MM.1S (cell line): ENCODE results near the gene TMTC3.
A peak's percentile ranks its signal among the peaks of the same experiment; 100 is the strongest.

Experiments used
- DNase-seq: peaks from one replicate; pipeline ENCODE4 v3.0.0-alpha.2; 2015
- H2AFZ ChIP-seq: fragments of 300-600 bp; sonication (generic); 2 replicates; pipeline ENCODE4 v1.6.0; 2016; ENCODE audit warnings: antibody characterized with exemption, low read length
- H3F3A ChIP-seq: fragments of 300-600 bp; sonication (generic); 2 replicates; pipeline ENCODE4 v1.6.1; 2016; ENCODE audit warnings: mild to moderate bottlenecking, antibody characterized with exemption, low read length, moderate library complexity, mixed read lengths; ENCODE audit not compliant: insufficient read depth
- H3K27ac ChIP-seq: fragments of 300-600 bp; sonication (generic); 2 replicates; pipeline ENCODE4 v1.5.1; 2016; ENCODE audit warnings: mild to moderate bottlenecking, low read length
- H3K27me3 ChIP-seq: fragments of 300-600 bp; sonication (generic); replicated peaks from 2 replicates; pipeline ENCODE4 v1.6.0; 2016; ENCODE audit warnings: low read length; ENCODE audit not compliant: insufficient read depth
- H3K36me3 ChIP-seq: fragments of 300-600 bp; sonication (generic); replicated peaks from 2 replicates; pipeline ENCODE4 v1.6.1; 2016; ENCODE audit warnings: mild to moderate bottlenecking, low read length, mixed read lengths; ENCODE audit not compliant: insufficient read depth
- H3K4me1 ChIP-seq: fragments of 300-600 bp; sonication (generic); 2 replicates; pipeline ENCODE4 v1.6.1; 2016; ENCODE audit warnings: low read length, mixed read lengths
- H3K4me2 ChIP-seq: fragments of 300-600 bp; sonication (generic); 2 replicates; pipeline ENCODE4 v1.6.0; 2016; ENCODE audit warnings: low read depth, low read length
- H3K4me3 ChIP-seq: fragments of 300-600 bp; sonication (generic); 2 replicates; pipeline ENCODE4 v1.5.1; 2016; ENCODE audit warnings: low read length, mixed read lengths
- H3K79me2 ChIP-seq: fragments of 300-600 bp; sonication (generic); 2 replicates; pipeline ENCODE4 v1.6.1; 2016; ENCODE audit warnings: mixed run types, low read length, mixed read lengths
- H3K9ac ChIP-seq: fragments of 300-600 bp; sonication (generic); 2 replicates; pipeline ENCODE4 v1.6.1; 2016; ENCODE audit warnings: low read length, mixed read lengths
- H3K9me2 ChIP-seq: fragments of 300-600 bp; sonication (generic); replicated peaks from 2 replicates; pipeline ENCODE4 v1.6.1; 2016; ENCODE audit warnings: mild to moderate bottlenecking, low read length, mixed read lengths; ENCODE audit not compliant: insufficient read depth
- H3K9me3 ChIP-seq: fragments of 300-600 bp; sonication (generic); replicated peaks from 2 replicates; pipeline ENCODE4 v1.6.1; 2016; ENCODE audit warnings: mild to moderate bottlenecking, low read length, mixed read lengths; ENCODE audit not compliant: insufficient read depth
- H4K20me1 ChIP-seq: fragments of 300-600 bp; sonication (generic); 2 replicates; pipeline ENCODE4 v1.6.1; 2016; ENCODE audit warnings: mild to moderate bottlenecking, low read length, moderate library complexity, mixed read lengths; ENCODE audit not compliant: insufficient read depth
- EZH2 ChIP-seq: fragments of 300-600 bp; sonication (generic); optimal IDR thresholded peaks from 2 replicates; pipeline ENCODE3; 2017; ENCODE audit warnings: low read depth, mild to moderate bottlenecking, antibody characterized with exemption, low read length, mixed read lengths
- EZH2phosphoT487 ChIP-seq: fragments of 300-600 bp; sonication (generic); IDR thresholded peaks from 2 replicates; pipeline ENCODE4 v1.6.1; 2018; ENCODE audit warnings: antibody characterized with exemption, low read length
- TF ChIP-seq, protein P1 (sequence below): fragments of 300-600 bp; sonication (generic); IDR thresholded peaks from 2 replicates; pipeline ENCODE4 v1.5.1; 2016; ENCODE audit warnings: antibody characterized with exemption, low read length, mixed read lengths

TMTC3 gene

DNA sequence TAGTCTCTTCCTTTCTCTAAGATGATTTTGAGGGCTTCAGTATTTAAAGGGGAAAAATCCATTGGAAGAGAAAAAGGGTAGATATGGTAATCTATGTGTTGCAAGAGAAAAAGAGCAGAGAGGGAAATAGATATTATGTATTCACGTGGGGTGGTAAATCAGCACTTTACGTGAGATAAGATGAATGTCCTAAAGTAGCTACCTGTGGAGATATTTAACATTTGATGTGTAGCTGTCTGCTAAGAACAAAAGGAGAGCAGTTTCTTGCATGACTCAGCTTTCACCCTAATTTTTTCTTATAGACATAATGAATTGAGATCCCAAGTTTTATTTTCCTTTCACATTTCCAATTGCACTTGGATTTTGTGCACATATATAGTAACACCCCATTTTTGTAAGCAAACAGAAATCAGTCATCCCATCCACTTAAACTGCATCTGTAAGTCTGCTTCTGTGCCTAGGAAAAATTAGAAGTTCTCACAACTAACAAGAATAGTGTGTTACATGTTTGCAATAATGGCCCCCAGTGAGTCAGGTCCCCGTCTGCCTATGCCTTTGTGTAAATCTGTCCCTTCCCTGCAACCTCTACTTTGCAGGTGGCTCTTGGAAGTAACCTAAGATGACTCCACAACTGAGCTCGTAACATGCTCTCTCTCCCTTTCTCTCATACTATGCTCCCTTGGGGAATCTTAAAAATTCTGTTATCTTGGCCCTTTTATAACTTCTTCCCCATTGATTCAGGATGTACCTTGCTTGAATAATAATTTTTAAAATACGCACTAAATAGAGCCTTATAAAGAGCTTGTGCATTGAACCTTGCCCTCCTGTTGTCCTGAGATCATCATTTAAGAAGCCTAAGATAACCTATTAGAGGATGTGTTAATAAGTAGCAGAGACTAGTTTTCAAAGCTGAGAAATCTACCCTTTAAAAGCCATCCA lies 3.7 kb downstream of the TMTC3 start:
- Histone ChIP-seq H3K9ac (no peak overlapping the region), H3K9me2 (no peaks in the 10 kb centered on the region), H3K27ac (no peak overlapping the region), H3K27me3 (no peaks in the 10 kb centered on the region), H2AFZ (no peak overlapping the region), H3K79me2 (peaks cover 56% of the 10 kb centered on the region), H3K9me3 (no peaks in the 10 kb centered on the region), H3K4me2 (no peak overlapping the region), H3K4me1 (peaks cover 7% of the 10 kb centered on the region; the same call in 1 of the 2 replicates), H3K36me3 (no peaks in the 10 kb centered on the region), H3K4me3 (no peak overlapping the region), H4K20me1 (no peaks in the 10 kb centered on the region), H3F3A (peaks cover 7% of the 10 kb centered on the region; the same call in 1 of the 2 replicates)
- DNase-seq, result no peak
- TF ChIP-seq EZH2, result no peak
- TF ChIP-seq, protein P1, sequence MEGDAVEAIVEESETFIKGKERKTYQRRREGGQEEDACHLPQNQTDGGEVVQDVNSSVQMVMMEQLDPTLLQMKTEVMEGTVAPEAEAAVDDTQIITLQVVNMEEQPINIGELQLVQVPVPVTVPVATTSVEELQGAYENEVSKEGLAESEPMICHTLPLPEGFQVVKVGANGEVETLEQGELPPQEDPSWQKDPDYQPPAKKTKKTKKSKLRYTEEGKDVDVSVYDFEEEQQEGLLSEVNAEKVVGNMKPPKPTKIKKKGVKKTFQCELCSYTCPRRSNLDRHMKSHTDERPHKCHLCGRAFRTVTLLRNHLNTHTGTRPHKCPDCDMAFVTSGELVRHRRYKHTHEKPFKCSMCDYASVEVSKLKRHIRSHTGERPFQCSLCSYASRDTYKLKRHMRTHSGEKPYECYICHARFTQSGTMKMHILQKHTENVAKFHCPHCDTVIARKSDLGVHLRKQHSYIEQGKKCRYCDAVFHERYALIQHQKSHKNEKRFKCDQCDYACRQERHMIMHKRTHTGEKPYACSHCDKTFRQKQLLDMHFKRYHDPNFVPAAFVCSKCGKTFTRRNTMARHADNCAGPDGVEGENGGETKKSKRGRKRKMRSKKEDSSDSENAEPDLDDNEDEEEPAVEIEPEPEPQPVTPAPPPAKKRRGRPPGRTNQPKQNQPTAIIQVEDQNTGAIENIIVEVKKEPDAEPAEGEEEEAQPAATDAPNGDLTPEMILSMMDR, result no peak
- TF ChIP-seq EZH2phosphoT487, result no peak

DNA sequence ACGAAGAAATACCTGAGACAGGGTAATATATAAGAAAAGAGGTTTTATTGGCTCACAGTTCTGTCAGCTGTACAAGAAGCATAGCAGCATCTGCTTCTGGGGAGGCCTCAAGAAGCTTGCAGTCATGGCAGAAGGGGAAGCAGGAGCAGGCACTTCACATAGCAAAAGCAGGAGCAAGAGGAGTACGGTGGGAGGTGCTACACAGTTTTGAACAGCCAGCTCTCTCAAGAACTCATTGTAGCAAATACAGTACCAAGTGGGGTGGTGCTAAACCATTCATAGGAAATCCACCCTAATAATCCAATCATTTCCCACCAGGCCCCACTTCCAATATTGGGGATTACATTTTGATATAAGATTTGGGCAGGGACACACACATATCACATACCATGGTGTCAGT lies 8.0 kb downstream of the TMTC3 start:
- H4K20me1 ChIP-seq, result no peaks in the 10 kb centered on the region; the same call in 1 of the 2 replicates
- H3K27me3 ChIP-seq, result no peaks in the 10 kb centered on the region
- H3K4me2 ChIP-seq, result no peak overlapping the region
- TF ChIP-seq, protein P1, result no peak
- TF ChIP-seq EZH2 (no peak), EZH2phosphoT487 (no peak)
- no peaks in the 10 kb centered on the region for H3F3A ChIP-seq
- H3K36me3 ChIP-seq, result no peaks in the 10 kb centered on the region; the same call in 1 of the 2 replicates
- H3K9me3 ChIP-seq, result no peaks in the 10 kb centered on the region
- DNase-seq, result no peak
- H2AFZ ChIP-seq, result no peak overlapping the region
- H3K9ac ChIP-seq, result no peak overlapping the region
- no peak overlapping the region for H3K4me3 ChIP-seq
- H3K9me2 ChIP-seq, result no peaks in the 10 kb centered on the region
- H3K79me2 ChIP-seq, result peaks cover 28% of the 10 kb centered on the region
- H3K4me1 ChIP-seq, result no peaks in the 10 kb centered on the region
- no peak overlapping the region for H3K27ac ChIP-seq

- Histone ChIP-seq H4K20me1 (no peaks in the 10 kb centered on the region; the same call in 1 of the 2 replicates), H3K4me3 (no peak overlapping the region), H3K9me3 (no peaks in the 10 kb centered on the region), H3K4me1 (no peaks in the 10 kb centered on the region), H3K36me3 (no peaks in the 10 kb centered on the region; the same call in 1 of the 2 replicates), H3K27ac (no peak overlapping the region), H3F3A (no peaks in the 10 kb centered on the region), H2AFZ (no peak overlapping the region), H3K27me3 (no peaks in the 10 kb centered on the region), H3K9me2 (no peaks in the 10 kb centered on the region), H3K79me2 (peaks cover 9% of the 10 kb centered on the region; the same call in 1 of the 2 replicates), H3K9ac (no peak overlapping the region), H3K4me2 (no peak overlapping the region)
- no peak for TF ChIP-seq EZH2
- TF ChIP-seq, protein P1, result peak; percentile 7; the same call in 1 of the 2 replicates
- no peak for TF ChIP-seq EZH2phosphoT487
- peak; percentile 23 for DNase-seq
Observed at GRCh38 chr12:88153959-88154358, 11.9 kb downstream of the TMTC3 start.
